HG02840 (cell line): ENCODE measurements around the gene C10orf90.

Experiments
- ATAC-seq: cut with Tn5 transposase; IDR thresholded peaks from one replicate; pipeline ENCODE4 v1.9.1; 2021; ENCODE audit warnings: mild to moderate bottlenecking, moderate library complexity, moderate number of reproducible peaks; ENCODE audit not compliant: unreplicated experiment, low FRiP score

The C10orf90 gene

DNA sequence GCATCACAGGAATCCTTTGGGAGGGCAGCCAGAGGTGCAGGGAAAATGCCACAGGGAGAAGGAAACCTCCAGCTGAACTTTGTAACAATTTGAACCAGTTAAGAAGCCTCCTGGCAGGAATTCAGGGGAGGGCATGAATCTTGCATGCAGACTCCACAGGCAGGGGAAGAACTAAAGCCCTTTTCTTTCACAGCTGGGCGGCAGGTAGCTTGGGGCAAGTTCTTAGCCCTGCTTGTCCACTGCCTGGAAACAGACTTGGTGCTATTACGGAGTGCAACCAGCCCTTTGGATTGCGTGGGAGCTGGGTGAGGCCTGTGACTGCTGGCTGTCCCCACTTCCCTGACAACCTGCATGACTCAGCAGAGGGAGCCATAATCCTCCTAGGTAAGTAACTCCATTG is 230.6 kb downstream of the C10orf90 start:
- no peak for ATAC-seq

DNA sequence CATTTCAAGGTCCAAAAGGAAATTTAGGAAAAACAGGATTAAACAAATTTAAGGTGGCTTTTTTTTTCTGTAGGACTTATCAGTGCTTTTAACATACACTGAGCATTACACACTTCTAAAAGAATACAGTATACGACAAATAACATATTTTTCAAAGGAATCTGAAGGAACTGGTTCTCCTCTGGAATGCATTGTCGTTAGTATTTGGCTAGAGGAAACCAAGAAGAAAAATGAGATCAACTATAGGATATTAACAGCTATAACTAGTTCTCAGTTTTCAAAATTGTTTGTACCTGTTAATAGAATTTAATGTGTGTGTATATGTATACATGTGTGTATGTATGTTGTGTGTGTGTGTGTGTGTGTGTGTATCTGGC is 232.1 kb downstream of the C10orf90 start:
- no peak for ATAC-seq

DNA sequence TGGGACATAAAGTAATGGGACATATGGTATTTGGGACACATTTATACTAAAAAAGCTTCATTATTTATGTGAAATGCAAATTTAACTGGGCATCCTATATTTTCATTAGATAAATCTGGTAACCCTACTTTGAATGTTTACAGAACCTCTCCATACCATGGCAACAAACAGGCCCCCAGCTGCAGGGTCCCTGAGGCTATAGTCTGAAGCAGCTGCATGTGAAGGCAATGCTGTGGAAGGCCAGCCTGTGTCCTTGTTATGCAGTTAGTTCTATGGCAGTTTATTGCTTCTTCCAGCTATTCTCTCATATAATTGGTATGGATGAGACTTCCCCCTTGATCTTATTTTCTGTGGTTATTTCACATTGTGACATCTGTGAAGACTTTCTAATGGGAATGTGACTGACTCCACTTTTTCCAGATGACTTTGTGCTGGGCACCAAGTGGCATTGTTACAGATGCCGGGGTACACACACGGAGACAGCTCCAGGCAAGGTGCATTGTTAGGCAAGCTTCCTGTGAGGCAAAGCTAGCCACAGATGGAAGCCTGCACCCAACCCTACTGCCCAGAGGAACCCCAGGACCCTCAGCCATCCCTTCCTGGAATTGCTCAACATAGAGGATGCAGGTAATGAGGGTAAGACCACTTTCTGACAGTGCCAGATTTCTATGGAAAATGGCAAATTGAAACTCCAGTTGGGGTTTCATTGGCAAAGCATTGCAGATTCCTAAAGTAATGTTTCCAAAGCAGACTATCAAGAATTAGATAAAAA is 232.7 kb downstream of the C10orf90 start:
- ATAC-seq = no peak

GRCh38 chr10:126434235-126434634 is 236.3 kb downstream of the C10orf90 start:
- ATAC-seq = no peak

- no peak for ATAC-seq
These were observed 237.1 kb downstream of the C10orf90 start for GRCh38 chr10:126433351-126433750.

DNA sequence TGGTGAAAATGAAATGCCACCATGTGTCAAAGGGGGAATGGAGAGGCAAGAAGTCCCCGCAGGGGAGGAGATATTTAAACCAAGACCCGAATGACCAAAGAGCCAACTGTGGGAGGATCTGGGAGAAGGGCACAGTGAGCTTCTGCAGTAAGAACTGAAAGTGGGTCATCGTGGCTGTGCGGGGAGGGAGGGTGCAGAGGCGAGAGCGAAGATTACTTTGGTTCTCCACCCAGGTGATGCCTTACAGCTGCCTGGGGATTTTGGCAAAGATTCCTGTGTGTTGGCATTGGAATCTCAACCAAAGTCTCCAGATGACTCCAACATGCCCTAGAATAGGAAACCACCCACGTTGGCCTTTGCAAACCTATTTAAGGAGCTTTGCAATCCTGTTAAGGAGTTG is 238.0 kb downstream of the C10orf90 start:
- no peak for ATAC-seq

DNA sequence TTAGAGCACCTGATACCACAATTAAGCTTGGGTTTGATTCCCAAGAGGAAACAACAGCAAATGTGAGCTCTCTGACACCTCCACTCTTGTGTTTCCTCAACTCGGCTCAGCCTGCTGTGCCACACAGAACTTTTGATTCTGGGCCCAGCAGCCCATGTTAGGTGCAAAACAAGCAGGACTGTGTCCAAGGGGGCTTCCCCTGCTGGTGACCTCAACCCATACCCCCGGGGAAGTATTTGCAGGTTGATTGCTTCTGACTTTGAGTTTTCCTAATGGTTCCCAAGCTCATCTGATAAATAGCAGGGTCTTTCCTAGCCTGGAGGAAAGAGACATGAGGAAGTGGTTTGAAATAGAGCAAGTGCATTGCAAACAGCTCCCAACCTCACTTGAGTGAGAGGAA is 238.7 kb downstream of the C10orf90 start:
- ATAC-seq = no peak

DNA sequence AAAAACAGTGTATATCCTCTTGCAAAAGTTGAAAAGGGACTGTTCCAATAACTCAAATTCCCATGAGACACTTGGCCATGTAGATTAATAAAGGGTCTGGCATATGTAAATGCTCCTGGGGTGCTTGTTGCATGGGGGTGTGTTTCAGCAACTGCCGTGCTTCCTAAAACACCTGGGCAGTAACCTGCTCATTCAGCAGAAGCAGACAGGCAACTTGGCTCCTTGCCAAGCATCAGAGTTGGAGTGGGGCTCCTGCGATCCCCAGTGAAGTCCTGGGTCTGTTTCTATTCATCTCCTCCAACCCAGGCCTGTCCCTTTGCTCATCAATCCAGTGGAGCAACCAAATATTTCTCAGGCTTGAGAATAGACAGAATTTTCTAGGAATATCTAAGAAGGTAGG is 240.0 kb downstream of the C10orf90 start:
- ATAC-seq = no peak

DNA sequence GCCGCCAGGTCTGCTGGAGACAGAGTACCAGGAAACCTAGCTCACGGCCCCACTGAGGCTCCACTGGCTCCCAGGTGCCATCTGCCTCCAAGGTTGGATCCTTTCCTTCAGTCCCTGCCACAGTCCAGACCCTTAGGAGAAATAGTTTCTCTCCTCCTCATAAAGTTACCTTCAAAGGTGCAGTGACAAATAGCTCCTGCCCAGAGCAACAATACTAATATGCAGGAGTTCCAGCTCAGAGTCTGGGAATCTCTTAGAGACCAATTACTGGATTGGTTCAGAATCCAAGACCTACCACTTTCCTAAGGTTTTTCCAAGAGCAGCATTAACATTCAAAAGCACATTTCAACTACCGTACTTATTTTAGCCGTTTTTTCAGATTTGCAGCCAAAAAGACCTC is 241.2 kb downstream of the C10orf90 start:
- ATAC-seq = no peak

GRCh38 chr10:126425489-126426065 is 244.9 kb downstream of the C10orf90 start:
- ATAC-seq = no peak

GRCh38 chr10:126425032-126425431 is 245.5 kb downstream of the C10orf90 start:
- no peak for ATAC-seq

DNA sequence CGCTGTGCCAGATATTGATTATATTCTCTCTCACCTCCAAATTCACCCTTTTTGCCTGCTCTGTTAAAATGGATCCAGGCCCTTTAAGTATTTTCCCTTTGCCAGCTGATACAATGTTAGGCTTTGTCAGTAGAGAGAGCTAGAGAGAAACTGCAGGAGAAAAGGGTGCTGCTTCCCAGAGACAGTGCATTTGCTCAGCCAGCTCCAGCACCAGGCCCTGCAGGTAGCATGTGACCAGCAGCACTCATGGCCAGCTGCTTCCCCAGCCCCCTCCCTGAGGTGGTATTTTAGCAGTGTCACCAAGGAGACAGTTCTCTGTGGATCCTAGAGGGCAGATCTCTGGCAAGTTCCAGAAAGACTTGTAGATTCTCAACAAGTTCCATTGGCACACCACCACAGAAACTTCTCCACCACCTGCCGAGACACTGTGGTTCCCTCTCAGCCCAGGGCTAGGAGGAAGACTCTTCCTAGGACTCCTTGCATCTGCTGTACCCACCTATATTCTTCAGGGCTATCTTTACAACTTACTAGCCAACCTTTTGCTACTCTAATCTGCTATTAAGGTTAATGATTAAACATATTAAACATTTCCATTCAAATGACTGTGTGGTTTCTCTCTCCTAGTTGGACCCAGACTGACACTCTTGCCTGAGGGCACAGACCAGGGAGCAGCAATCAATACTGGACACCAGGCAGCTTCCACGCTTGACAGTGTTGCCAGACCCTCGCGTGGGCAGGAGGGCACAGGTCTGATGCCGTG is 246.6 kb downstream of the C10orf90 start:
- ATAC-seq = no peak

GRCh38 chr10:126422567-126422966 is 247.9 kb downstream of the C10orf90 start:
- ATAC-seq = no peak

DNA sequence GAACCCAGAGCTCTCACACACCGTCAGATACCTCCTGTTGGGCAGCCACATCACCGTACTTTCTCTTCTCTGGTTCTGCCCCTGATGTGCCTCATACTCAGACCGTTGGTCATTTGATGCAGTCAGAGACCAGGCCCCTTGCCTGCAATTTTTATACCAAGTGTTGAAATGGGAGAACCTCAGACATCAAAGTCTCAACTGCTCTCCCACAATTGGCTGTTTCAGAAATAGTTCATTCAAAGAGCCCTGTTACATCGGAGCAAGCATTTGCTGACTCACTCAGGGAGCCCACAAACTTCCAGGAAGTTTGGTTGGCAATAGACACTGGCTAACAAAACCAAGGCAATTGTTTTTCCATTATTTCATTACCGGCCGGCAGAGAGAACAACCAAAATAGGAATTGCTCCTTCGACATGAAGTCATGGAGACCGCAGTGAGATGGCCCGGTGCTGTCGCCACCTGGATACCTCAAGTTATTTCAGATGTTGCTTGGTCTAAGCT is 248.7 kb downstream of the C10orf90 start:
- no peak for ATAC-seq

GRCh38 chr10:126420567-126421300 is 249.8 kb downstream of the C10orf90 start:
- ATAC-seq = no peak

GRCh38 chr10:126417220-126417825 is 253.2 kb downstream of the C10orf90 start:
- ATAC-seq = no peak

- ATAC-seq = no peak
These were observed 260.7 kb downstream of the C10orf90 start for GRCh38 chr10:126409821-126410220.

DNA sequence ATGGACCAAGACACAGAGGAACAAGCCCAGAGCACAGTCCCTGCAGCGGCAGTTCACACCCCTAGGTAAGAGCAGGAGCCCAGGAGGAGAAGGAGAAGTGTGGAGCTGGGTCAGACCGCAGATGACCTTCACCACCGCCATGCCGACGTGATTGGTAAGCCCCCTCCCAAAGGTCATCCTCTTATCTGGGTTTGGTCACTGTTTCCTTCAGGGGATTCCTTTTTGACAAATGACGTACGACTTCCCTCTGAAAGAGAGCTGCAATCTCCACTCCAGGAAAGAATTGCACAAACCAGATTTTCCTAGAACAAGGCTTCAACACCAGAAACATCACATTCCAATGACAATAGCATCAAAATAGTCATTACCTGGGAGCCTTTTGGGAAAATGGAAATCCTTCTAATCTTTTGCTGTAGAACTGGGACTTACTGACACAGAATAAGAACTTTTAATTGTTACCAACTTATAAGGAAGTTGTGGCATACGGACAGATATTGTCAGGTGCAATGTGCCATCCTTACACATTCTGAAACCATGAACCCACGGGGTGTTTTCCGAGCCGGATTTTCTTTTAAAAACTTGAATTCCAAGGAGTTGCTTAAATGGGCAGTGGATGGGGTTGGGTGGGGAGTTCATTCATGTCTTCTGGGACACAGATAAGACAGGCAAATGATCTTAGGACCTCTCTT is 261.4 kb downstream of the C10orf90 start:
- ATAC-seq = no peak

DNA sequence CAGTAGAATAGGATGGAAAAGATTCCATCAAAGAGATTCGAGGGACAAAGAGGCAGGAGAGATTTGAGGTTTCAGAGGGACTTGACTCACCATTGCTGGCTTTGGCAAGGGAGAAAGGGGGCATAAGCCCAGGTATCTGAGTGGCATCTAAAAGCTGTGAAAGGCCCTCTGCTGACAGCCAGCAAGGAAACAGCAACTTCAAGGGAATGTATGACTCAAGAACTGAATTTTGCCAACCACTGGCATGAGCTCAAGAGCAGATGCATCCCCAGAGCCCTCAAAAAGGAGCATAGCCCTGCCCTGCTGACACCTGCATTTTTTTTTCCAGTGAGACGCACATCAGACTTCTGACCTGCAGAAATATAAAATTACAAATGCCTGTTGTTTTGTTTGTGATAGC is 262.7 kb downstream of the C10orf90 start:
- no peak for ATAC-seq
